ENCODE measurements around the gene PSMD1.

DNA sequence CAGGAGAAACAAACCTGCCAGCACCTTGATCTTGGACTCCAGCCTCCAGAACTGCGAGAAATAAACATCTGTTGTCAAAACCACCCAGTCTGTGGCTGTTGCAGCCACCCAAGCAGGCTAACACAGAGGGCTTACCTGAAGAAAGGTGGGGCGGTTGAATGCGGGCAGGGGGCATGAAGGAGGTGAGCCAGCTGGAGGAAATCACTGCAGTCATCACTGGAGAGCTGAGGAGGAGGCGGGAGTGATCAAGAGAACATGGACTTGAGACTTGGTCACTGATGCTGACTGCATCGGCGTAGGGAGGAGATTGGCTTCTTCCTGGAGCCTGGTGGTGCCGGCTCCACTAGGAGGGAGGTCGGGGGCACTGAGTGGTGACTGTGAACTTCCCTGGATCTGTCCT, 127.2 kb downstream of the PSMD1 start:
- TF ChIP-seq, protein P1, sequence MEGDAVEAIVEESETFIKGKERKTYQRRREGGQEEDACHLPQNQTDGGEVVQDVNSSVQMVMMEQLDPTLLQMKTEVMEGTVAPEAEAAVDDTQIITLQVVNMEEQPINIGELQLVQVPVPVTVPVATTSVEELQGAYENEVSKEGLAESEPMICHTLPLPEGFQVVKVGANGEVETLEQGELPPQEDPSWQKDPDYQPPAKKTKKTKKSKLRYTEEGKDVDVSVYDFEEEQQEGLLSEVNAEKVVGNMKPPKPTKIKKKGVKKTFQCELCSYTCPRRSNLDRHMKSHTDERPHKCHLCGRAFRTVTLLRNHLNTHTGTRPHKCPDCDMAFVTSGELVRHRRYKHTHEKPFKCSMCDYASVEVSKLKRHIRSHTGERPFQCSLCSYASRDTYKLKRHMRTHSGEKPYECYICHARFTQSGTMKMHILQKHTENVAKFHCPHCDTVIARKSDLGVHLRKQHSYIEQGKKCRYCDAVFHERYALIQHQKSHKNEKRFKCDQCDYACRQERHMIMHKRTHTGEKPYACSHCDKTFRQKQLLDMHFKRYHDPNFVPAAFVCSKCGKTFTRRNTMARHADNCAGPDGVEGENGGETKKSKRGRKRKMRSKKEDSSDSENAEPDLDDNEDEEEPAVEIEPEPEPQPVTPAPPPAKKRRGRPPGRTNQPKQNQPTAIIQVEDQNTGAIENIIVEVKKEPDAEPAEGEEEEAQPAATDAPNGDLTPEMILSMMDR (IDR thresholded peaks at IDR 0.05 in 2 of 3, conservative IDR thresholded peaks at IDR 0.05 in 1 of 3; ENCODE audit: borderline replicate concordance in 1 of 3, insufficient read depth in 1 of 3, low read depth in 2 of 3, low read length in 2 of 3) = no peak
- no peak for TF ChIP-seq POLR2A (IDR thresholded peaks at IDR 0.05; ENCODE audit: borderline replicate concordance, extremely low read depth, insufficient read depth, insufficient read length)
- TF ChIP-seq, protein P2, sequence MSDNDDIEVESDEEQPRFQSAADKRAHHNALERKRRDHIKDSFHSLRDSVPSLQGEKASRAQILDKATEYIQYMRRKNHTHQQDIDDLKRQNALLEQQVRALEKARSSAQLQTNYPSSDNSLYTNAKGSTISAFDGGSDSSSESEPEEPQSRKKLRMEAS (IDR thresholded peaks at IDR 0.05) = no peak
- TF ChIP-seq, protein P3, sequence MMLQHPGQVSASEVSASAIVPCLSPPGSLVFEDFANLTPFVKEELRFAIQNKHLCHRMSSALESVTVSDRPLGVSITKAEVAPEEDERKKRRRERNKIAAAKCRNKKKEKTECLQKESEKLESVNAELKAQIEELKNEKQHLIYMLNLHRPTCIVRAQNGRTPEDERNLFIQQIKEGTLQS (IDR thresholded peaks at IDR 0.05) = no peak
